Retinal pigment epithelial cell (primary cell): Measurements from ENCODE around the gene SMC3.

Experiments
- DNase-seq: peaks from one replicate; pipeline ENCODE4 v3.0.0-alpha.2; 2010; ENCODE audit warnings: low read depth
- H3K4me3 ChIP-seq: 2 replicates; pipeline ENCODE4 v1.5.1; 2011; ENCODE audit warnings: mild to moderate bottlenecking, low read length, control low read depth, moderate library complexity
- CTCF ChIP-seq: conservative IDR thresholded peaks from 2 replicates; pipeline ENCODE4 v1.5.1; 2011; ENCODE audit warnings: low read depth, low read length, control low read depth, inconsistent platforms

The SMC3 gene

GRCh38 chr10:110567201-110568054 lies at the start of gene SMC3:
SMC3 (plus strand) TSS chr10:110567695; CDS start chr10:110567817, 122 bp downstream.
- no peak for TF ChIP-seq CTCF
- peak within 1 kb of the TSS; percentile 89 for H3K4me3 ChIP-seq
- peak; percentile 90 for DNase-seq

DNA sequence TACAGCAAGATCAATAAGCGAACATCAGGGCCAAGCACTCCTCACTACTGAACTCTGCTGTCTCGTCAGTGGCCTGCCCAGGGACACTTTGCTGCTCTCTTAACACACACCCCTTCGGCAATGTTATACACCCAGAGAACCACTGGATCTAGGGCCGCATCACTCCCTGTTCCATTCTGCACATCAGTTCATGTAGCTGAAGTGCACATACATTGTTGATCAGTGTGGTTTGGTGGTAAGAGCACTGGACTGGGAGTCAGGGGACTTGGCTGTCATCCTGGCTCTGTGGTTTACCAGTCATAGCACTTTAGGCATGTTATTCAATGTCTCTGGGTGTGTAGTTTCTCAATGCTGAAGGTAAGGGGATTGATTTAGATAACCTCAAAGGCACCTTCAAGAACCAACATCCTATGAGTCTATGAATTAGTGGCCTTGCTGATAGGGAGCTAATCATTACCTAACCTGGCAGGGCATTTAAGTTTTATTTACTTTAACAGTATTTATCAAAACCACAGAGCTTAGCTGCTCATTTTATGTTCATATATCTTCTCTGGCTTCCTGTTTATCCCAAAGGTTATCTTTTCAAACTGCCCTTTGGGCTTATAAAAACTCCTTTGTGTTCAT lies 45.0 kb upstream of the SMC3 start:
- TF ChIP-seq CTCF = no peak
- H3K4me3 ChIP-seq = no peak overlapping the region
- DNase-seq = no peak

DNA sequence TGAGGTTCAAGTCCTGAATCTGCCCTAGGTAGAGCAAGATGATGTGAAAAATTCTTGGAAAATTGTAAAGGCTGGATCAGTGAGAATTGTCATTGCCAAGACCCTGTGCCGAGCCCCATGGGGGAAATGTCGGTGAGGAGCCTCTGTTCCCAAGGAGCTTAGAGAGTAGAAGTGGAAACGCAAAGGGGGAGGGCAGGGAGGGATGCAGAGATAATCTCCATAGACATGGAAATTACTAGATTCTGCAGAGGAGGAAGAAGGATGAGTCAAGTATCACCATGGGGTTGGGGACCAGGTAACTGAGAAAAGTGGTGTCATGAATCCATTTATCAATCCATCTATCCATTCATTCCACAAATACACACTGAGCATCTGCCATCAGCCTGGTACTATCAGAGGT lies 43.8 kb upstream of the SMC3 start:
- H3K4me3 ChIP-seq = no peak overlapping the region
- TF ChIP-seq CTCF = no peak
- DNase-seq = no peak

DNA sequence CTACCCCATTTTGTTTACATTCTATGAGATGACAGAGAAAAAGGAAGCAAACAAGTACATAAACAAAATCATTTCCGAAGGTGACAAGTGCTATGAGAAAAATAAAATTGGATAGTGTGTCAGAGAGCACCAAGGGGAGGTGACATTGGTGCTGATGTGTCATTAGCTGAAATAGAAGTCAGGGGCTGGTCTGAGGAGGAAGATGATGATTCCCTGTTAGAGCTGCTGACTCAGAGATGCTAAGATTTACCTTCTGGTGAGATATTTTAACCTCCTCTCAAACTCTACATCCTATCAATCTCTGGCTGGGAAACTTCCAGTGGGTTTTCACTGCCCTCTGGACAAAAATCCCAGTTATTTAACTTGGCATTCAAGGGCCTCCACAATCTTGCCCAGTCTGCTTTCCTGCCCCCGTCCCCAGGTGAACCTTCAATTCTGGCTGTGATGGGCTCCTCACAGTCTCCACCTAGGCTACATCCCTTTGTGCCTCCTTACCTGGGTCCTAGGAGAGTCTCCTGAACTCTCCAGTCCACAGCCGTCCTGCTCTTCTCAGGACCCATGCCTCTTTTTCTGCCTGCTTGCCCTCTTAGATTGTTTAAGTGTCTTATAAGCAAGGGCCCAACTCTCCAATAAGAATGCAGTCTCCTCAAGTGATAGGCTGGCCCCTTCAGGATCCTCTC lies 43.2 kb upstream of the SMC3 start:
- DNase-seq = no peak
- TF ChIP-seq CTCF = no peak
- H3K4me3 ChIP-seq = no peak overlapping the region

- no peak for TF ChIP-seq CTCF
- H3K4me3 ChIP-seq = no peak overlapping the region
- DNase-seq = no peak
These were observed 42.6 kb upstream of the SMC3 start for GRCh38 chr10:110524859-110525232.

DNA sequence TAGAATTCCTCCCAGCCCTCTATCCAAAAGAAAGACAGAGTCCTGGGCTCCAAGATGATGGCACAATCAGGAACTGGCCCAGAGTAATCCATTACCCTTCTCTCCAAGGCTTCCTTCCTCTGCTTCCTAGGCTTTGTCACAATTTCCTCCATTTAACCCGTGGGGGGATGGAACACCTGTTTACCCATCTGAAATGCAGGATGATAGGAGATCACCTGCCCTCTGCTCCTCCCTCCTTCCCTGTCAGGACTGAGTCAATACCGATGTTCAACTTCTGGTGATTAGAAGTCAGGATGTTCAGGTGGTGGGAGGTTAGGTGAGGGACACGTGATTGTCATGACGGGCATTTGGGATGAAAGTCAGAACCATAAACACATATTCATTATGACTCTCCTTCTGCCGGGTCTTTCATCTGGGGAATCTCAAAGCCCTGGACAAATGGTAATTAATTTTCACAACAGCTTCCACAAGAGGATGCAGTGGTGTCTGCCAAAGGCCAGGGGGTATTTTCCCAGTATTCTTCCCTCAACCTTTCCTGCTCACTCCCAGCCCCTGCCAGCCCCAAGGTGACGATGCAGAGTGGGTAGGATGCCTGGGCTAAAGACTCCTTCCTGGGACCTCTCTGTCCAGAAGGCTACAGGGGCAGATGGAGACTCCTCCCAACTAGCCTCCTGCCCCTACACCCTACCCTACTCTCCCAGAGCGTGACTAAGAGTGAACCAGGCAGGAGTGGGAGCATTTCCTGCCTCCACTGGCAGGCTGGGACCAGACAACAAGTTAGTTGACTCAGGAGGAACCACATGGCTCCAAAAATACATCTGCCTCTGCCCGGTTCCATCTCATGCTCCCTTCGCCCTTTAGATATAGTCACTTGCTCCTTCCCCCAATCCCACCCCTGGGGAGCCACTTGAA lies 41.9 kb upstream of the SMC3 start:
- DNase-seq = no peak
- no peak overlapping the region for H3K4me3 ChIP-seq
- TF ChIP-seq CTCF = no peak
